RKO (cell line): ENCODE data around the gene ESF1.
A peak's percentile ranks its signal among the peaks of the same experiment; 100 is the strongest.

Experiments
- DNase-seq: peaks from one replicate; pipeline ENCODE4 v3.0.0-alpha.2; 2016; ENCODE audit warnings: low spot score

The ESF1 gene

DNA sequence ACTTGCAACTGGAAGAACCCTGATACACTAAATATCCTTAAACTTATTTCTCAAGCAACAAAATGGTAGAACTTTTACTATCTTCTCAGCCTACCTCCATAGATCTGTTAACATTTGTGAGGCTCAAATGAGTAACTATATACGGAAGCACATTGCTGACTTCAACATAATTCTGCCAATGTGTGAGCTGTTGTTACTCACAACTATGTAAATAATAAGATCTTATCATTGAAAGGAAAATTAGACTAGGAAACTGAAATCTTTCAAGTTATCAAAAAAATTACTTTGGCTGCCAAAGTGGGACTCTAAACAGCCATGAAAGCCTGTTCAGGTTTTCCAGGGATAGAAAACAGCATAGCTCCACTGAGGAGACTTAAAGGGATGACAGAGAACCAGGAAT is 105.8 kb downstream of the ESF1 start:
- no peak for DNase-seq

DNA sequence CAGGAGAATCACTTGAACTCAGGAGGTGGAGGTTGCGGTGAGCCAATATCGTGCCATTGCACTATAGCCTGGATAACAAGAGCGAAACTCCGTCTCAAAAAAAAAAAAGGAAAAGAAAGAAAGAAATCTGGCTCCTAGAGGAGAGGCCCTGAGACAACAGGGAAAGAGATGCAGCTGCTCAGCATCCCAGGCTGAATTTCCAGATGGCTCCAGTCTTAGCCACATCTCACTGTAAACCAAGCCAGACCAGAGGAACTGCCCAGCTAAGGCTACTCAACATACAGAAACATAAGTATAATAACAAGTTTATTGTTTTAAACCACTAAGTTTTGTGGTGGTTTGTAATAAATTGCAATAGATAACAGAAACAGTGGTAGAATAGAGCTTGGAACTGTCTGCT is 107.5 kb downstream of the ESF1 start:
- no peak for DNase-seq

DNA sequence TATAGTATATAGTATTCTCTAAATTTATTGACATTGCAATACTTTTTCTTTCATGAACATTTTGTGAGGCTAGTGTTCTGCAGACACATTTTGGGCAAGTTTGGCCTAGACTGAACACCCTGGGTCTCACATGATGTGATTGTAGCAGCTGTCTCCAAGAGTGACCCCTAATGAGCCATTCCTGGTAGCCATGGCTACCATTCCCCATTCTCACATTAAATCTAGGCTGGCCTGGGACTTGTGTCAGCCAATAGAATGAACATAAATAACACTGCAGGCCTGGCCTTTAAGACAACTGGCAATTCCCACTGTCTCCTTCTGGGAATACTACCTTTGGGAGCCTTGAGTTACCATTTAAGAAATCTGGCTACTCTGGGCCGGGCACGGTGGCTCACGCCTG is 108.0 kb downstream of the ESF1 start:
- DNase-seq: no peak

DNA sequence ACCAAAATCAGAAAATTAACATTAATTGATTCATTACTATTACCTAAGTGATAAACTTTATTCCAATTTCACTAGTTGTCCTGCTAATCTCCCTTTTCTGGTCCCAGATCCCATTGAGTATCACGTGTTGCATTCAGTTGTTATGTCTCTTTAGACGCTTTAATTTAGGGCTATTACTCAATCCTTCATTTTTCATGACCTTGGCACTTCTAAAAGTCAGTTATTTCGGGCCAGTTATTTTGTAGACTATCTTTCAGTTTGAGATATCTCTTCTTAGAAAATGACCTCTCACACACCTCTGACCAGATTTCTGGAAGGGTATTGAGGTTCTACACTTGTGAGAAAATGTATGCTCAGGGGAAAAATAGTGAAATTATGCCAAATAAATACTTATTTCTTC is 112.0 kb downstream of the ESF1 start:
- DNase-seq: no peak

DNA sequence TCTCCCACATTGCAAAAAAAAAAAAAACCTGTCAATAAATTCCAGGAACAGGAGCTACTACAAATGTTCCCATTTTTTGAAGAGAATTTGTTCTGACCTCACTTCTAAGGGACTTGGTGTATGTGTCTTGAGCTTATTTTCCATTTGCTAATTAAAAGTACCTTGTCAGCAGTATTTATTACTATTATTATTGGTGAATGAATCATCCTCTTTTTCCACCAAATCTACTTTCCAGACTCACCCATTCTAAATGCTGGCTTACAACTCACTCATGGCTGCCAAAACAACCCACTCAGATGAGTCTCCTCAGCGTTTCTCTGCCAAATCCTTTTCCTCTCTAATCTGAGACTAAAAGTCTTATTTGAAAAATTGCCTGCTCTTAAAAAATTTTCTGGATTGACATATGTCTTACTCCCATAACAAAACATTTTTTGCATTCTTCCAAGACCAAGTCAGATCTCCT is 112.8 kb downstream of the ESF1 start:
- DNase-seq: peak; percentile 8

DNA sequence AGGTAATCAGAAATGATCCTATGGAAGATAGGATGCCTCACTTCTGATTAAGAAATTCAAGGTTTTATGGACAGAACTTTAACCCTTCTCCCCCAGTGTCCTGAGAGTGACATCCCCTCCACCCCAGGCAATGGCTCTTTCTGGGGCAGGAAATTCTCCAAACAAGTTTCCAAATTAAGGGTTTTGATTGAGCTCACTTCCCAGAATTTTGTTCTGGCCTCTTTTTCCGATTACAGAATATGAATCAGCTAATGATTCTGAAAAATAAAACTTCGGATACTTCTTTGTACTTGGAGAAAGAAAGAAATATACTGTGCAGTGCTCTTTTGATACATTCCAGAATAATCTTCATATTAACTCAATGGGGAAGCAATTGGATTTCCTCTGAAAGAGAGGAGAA is 113.2 kb downstream of the ESF1 start:
- DNase-seq: no peak

DNA sequence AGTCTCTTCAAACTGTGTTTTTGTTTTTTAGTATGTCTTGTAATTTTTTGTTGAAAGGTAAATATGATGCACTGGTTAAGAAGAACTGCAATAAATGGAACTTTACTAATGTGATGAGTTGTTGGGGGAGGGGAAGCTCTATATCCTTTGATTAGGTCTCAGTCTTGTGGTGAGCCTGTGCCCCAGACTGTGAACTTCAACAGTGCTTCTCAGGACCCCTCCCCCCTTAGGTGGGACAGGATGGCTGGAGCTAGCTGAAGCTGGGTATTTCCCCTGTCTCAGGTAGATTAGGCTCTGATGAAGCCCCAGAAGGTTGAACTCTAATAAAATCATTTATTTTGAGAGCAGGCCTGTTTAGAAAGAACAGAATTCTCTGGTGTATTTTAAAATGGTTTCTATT is 114.6 kb downstream of the ESF1 start:
- no peak for DNase-seq

DNA sequence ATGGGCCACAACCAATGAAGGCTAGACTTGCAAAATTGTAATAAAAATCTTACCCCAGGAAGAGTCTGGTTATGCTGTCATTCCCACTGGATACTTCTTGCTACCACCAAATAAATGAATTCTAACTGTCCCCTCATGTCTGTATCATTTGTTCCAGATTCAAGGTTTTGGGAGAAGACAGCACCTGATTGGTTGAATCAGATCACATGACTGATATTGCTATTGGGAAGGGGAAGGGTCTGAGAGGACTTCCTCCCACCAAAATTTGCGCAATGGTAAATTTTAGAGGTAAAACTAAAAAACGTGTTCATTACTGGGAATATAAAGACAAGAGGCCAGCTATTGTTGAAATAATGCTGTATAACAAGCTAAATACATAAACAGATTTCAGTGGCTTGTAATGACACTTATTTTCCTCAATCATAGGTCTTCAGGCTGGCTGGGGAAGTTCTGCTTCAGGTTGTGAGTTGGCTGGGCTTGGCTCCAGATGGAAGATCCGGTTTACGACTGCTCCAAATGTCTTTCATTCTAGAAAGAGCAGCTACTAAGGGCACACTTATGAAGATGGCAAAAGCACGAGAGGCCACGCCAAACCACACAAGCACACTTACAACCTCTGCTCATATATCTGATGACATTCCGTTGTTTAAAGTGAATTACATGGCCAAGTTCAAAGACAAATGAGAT is 118.9 kb downstream of the ESF1 start:
- no peak for DNase-seq
